HG03060 (cell line): Measurements from ENCODE around the gene EZH1.
"Not testable (repeated sequence)": the region's sequence is repeated elsewhere in the genome, so short reads cannot be mapped to it uniquely, and the experiment has no call there.

Experiments
- ATAC-seq: cut with Tn5 transposase; IDR thresholded peaks from one replicate; pipeline ENCODE4 v1.9.1; 2021; ENCODE audit warnings: low read depth, moderate number of reproducible peaks; ENCODE audit not compliant: unreplicated experiment

EZH1 gene

GRCh38 chr17:42773290-42774035, 28.6 kb upstream of the EZH1 start, which contains the start of gene VPS25:
Gene VPS25, plus strand, starts transcription at chr17:42773449. Its CDS starts 27 bp downstream, at chr17:42773476.
- no peak for ATAC-seq

GRCh38 chr17:42772945-42773289, 28.1 kb upstream of the EZH1 start:
- ATAC-seq = no peak

- not testable (repeated sequence) for ATAC-seq
Observed at GRCh38 chr17:42769964-42770363, 25.1 kb upstream of the EZH1 start.

- ATAC-seq = not testable (repeated sequence)
Observed at GRCh38 chr17:42768006-42768405, 23.2 kb upstream of the EZH1 start.

- ATAC-seq = no peak
Observed at GRCh38 chr17:42767512-42767911, 22.7 kb upstream of the EZH1 start.

GRCh38 chr17:42766124-42766523, 21.3 kb upstream of the EZH1 start:
- ATAC-seq = no peak

GRCh38 chr17:42761638-42762037, 16.8 kb upstream of the EZH1 start:
- ATAC-seq = no peak

- ATAC-seq = no peak
Observed at GRCh38 chr17:42760652-42761581, 16.1 kb upstream of the EZH1 start, which contains the start of gene RAMP2. Gene RAMP2, plus strand, starts transcription at chr17:42761227. Its CDS starts 35 bp downstream, at chr17:42761262.

- ATAC-seq = no peak
Observed at GRCh38 chr17:42759982-42760651, 15.3 kb upstream of the EZH1 start.

- ATAC-seq = no peak
Observed at GRCh38 chr17:42754782-42755181, 9.9 kb upstream of the EZH1 start.

- no peak for ATAC-seq
Observed at GRCh38 chr17:42751628-42752027, 6.8 kb upstream of the EZH1 start.

- ATAC-seq = no peak
Observed at GRCh38 chr17:42750739-42751344, 6.0 kb upstream of the EZH1 start.

- no peak for ATAC-seq
Observed at GRCh38 chr17:42748908-42749798, 4.3 kb upstream of the EZH1 start.

GRCh38 chr17:42748202-42748907, 3.5 kb upstream of the EZH1 start:
- no peak for ATAC-seq

GRCh38 chr17:42744283-42744805, 496 bp downstream of the EZH1 start:
- no peak for ATAC-seq

- no peak for ATAC-seq
Observed at GRCh38 chr17:42743595-42744282, 1.1 kb downstream of the EZH1 start.

GRCh38 chr17:42742916-42743315, 1.9 kb downstream of the EZH1 start:
- ATAC-seq = not testable (repeated sequence)

- ATAC-seq = no peak
Observed at GRCh38 chr17:42740699-42741098, 4.1 kb downstream of the EZH1 start.
